HG02973 (cell line): ENCODE data around the gene AFP.

ENCODE experiments used
- ATAC-seq: cut with Tn5 transposase; IDR thresholded peaks from one replicate; pipeline ENCODE4 v1.9.1; 2021; ENCODE audit warnings: moderate library complexity; ENCODE audit not compliant: unreplicated experiment

The AFP gene

GRCh38 chr4:73413294-73413755, 22.7 kb upstream of the AFP start:
- no peak for ATAC-seq

GRCh38 chr4:73414936-73415271, 21.1 kb upstream of the AFP start:
- no peak for ATAC-seq

- no peak for ATAC-seq
Observed at GRCh38 chr4:73415807-73416238, 20.2 kb upstream of the AFP start.

GRCh38 chr4:73416423-73417087, 19.5 kb upstream of the AFP start:
- no peak for ATAC-seq

GRCh38 chr4:73417342-73417741, 18.7 kb upstream of the AFP start:
- no peak for ATAC-seq

GRCh38 chr4:73417973-73418372, 18.0 kb upstream of the AFP start:
- ATAC-seq, result no peak

- no peak for ATAC-seq
Observed at GRCh38 chr4:73418677-73419076, 17.3 kb upstream of the AFP start.

GRCh38 chr4:73419106-73420038, 16.6 kb upstream of the AFP start:
- ATAC-seq, result no peak

- ATAC-seq, result no peak
Observed at GRCh38 chr4:73420615-73421014, 15.4 kb upstream of the AFP start.

GRCh38 chr4:73421708-73422457, 14.1 kb upstream of the AFP start:
- ATAC-seq, result no peak

- no peak for ATAC-seq
Observed at GRCh38 chr4:73422458-73422752, 13.6 kb upstream of the AFP start.

- no peak for ATAC-seq
Observed at GRCh38 chr4:73423184-73423583, 12.8 kb upstream of the AFP start.

GRCh38 chr4:73426666-73427065, 9.4 kb upstream of the AFP start:
- no peak for ATAC-seq

GRCh38 chr4:73429118-73429517, 6.9 kb upstream of the AFP start:
- no peak for ATAC-seq

GRCh38 chr4:73429826-73430587, 6.0 kb upstream of the AFP start:
- no peak for ATAC-seq

GRCh38 chr4:73431813-73432168, 4.2 kb upstream of the AFP start:
- ATAC-seq, result no peak

GRCh38 chr4:73432169-73433000, 3.6 kb upstream of the AFP start:
- no peak for ATAC-seq

GRCh38 chr4:73433140-73433539, 2.9 kb upstream of the AFP start:
- no peak for ATAC-seq

- peak; percentile 71 for ATAC-seq
Observed at GRCh38 chr4:73434311-73434710, 1.7 kb upstream of the AFP start.
